Astrocyte of the hippocampus (primary cell): ENCODE results near the gene PPP3R2.

Experiments used
- DNase-seq: peaks from one replicate; pipeline ENCODE4 v3.0.0; 2011; ENCODE audit warnings: low read depth, low spot score

PPP3R2 gene, protein sequence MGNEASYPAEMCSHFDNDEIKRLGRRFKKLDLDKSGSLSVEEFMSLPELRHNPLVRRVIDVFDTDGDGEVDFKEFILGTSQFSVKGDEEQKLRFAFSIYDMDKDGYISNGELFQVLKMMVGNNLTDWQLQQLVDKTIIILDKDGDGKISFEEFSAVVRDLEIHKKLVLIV

DNA sequence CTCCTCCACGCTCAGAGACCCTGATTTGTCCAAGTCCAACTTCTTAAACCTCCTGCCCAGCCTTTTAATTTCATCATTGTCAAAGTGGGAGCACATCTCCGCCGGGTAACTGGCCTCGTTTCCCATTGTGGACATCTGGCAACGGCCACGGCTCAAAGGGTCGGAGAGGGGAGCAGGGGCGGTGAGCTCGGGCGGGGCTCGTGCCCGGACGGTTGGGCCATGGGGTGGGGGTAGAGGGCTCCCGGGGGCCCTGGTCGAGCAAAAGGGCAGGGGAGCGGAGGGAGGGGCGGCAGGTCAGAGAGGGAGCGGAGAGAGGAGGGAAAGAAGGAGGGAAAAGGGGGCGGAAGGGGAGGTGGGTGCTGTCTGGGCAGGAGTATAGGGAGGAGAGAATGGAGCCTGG, at the start of gene PPP3R2:
PPP3R2 (minus strand) TSS at position 174 of the 400 bp plus-strand sequence; CDS start at position 126, 48 bp downstream.
- no peak for DNase-seq

DNA sequence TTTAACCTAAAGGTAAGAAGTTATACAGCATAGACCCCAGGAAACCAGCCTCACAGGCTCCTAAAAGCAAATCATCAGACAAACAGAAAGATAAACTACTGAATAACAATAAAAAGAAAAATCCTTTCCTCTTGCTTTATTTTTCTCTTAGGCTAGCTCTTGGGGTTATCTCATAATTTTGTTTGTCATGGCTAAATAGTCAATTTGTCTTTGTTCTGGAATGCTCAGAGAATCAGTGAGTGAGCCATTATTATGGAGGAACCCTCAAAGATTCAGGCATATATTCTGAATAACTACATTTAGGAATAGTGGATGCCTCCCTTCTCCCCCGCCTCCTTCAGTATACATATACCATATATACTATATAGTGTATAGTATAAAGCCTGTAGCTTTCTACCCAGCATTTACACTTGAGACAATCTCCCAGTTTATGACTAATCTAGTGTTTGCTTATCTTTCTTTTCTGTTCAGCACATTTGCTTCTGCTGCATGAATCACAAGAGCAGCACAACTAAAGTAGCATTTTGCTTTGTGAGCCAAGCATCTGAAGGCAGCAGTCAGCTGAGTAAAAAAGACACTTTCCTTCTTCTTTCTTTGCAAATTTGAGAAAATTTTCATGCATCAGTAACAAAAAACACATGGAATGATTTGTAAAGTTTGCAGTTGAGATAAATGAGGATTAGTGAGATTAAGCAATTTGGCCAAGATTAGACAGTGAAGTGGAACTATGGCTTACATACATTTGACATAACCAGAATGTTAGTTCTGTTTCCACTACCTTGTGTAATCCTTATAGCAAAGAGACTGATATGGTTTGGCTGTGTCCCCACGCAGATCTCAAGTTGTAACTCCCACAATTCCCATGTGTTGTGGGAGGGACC, 45.3 kb upstream of the PPP3R2 start:
- peak; percentile 16 for DNase-seq

DNA sequence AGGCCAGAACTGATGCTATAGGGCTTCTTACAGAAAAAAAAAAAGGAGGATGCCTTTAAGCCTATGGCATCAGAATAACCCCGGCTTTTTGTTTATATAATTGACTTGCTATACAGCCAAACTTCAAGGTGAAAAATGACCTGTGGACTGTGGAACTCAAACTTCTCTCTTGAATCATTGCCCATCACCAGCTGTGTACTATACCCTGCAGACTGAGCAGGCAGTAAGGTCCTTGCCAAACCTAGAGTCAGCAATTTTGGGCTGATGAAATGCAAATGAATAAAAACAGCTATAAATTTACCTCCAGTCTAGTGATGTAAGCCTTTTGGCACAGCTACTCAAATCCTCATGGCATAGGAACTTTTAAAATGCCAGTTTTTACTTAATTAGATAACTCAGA, 44.5 kb upstream of the PPP3R2 start:
- DNase-seq: peak; percentile 1

DNA sequence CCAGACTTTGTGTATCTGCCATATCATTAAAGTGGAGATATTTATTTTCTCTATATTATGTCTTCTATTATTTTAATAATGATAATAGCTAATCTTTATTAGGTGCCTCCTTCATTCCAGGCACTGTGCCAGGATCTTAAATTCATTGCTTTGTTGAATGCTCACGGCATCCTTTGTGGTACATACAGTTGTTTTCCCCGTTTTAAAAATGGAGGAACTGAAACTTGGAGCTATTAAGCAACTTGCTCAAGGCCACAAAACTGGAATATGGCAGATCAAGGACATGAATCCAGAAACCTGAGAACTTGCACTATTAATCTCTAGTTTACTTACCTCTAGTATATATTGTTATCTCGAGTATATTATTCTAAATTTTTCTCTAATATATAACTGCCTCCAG, 41.5 kb upstream of the PPP3R2 start:
- DNase-seq: no peak

DNA sequence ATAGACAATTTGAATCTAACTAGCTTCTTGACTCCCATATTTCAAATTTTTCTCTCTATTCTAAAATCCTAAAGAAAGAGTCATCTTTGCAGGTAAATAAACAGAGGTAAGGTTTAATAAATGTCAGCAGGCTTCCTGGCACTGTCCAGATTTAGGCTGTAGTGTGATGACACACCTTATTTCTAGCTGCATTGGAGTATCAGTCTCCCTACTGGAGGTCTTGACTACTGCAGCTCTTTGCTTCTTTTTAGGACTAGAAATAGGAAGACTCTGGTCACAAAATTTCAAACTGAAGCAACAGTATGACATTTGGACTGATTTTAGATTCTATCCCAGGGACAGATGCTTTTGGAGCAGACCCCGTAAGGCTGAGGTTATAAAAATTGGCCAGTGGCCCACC, 40.7 kb upstream of the PPP3R2 start:
- DNase-seq: no peak

DNA sequence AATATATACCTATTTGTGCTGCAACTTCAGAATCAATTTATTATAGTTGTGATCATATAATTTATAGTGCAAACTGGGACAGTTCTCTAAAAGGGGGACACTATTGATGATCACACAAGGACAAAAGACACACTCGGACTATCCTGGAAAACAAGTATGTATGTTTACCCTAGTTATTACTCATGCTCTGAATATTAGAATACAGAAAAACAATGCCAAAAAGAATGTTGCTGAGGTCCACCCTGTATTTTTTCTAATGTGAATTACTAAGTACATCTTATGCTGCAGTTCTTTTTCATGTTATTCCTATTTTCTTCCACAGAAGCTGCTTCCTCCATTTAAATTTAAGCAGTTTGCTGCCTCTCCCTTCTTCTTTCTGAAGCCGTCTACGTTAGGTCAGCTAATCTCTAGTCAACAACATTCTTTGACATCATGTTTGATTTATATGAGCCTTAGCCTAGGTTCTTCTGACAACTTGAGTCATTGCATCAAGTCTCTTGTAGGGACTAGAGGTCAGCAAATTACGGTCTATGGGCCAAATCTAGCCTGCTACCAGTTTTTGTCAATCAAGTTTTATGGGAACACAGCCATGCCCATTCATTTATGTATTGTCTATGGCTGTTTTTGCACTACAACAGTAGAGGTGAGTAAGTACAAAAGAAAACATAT, 40.1 kb upstream of the PPP3R2 start:
- DNase-seq: no peak

DNA sequence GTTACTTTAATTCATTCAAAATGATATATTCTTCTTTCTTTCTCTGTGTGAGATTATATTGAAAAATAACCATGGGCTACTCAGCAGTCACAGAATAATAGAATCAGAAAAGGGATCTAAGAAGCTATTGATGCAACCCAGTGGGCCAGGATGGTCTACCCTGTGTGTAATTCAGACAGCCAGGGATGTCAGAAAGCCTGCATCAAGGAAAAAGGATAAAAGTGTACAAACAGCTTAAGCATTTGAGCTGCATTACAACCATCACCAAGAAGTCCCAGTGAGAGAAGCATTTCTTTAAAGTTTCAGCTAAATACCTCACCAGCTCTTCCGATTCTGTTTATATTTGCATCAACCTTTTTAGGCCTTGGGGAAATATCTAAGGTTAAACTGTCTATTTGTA, 37.8 kb upstream of the PPP3R2 start:
- no peak for DNase-seq

DNA sequence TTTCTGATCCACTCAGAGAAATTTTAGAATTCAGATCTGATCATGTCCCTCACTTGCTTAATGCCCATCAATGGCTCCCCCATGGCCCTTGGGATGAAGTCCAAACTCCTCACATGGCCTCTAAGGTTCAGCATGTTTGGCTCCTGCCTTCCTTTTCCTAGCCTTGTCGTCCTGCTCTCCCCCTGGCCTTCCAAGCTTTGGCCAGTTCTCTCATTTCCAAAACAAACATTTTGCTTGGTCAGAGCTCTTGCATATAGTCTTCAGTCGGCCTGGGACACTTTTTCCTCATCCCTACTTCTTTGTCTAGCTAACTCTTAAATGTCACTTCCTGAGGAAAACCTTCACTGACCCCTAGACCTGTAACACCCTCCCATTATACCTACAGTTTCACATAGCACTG, 37.1 kb upstream of the PPP3R2 start:
- no peak for DNase-seq

DNA sequence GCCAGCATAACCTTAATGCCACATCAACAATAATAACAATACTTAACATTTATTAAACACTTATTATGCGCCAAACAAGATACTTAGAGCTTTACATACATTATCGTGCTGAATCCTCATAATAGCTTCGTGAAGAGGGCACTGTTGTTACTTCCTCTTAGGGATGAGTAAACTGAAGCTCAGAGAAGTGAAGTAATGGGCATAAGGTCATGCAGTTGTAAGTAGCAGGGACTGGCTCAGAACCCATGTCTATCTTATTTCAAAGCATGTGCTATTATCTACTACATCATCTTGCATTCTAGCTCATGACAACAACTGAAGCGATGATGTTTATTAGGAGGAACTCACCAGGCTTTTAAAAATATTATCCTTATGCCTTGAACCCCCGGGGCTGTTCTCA, 34.9 kb upstream of the PPP3R2 start:
- DNase-seq: no peak

DNA sequence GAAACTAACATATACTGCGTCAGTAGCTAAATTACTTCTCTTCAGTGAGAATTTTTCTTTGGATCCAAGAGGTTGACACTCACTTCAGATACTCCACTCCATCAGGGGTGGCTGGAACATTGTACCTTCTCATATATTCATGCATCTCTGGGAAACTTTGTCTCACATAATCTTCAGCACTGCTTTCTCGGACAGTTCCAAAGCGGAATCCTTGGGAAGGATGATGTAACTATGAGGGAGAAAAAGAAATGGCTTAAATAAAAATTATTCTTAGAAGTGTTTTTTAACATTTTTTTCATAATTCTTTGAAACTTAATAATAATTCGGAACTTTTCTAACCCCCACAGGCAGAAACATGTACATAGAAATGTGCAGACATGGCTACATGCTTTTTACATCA, 33.4 kb upstream of the PPP3R2 start:
- DNase-seq: peak; percentile 31

DNA sequence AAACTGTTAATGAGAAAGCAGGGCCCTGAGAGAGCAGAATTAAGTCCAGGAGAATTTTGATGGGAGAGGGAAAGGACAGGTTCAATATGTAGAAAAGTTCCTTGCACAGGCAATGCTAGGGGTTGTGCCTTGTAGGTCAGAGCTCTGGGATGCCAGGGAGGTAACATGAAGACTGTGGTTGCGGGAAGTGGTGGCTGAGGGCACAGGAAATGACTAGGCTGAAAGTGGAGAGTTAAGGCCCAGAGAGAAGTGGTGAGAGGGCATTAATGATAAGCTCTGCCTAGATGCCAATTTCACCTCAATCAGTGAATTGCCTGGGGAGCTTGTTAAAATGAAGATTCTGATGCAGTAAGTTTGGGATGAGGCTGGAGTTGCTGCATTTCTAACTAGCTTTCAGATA, 31.5 kb upstream of the PPP3R2 start:
- DNase-seq: no peak

DNA sequence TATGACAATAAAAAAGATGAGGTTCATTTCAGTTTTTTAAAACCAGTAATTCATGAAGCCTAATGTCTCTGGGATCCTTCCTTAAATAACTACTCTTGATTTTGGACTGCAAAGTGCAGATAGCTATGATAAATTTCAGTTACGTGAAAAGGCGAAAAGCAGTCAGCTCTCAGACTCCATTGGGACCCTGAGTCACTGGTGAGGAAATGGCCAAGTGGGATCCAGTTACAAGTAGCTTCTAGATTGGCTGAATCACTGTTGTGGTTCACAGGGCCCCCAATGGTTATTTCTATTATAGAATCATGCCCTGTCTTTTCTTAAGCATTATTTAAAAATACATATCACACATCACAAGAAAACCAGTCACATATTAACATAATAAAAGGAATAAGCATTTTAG, 31.1 kb upstream of the PPP3R2 start:
- DNase-seq: no peak

DNA sequence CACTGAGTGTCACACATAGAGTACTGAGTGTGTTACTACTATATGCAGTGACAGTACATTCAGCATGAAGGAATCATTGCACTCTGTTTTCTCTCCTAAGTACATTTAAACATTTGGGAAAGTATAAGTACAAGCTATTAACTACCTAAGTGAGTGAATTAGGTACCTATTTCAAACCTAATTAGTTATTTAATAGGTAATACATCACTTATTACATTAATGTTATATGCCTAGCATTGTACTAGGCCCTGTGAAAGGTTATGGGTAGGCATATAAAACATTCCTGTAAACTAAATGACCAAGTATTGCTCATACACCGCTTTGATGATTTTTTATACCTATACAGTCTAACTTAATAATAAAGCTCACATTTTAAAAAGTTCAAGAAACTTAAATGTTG, 25.7 kb upstream of the PPP3R2 start:
- no peak for DNase-seq

DNA sequence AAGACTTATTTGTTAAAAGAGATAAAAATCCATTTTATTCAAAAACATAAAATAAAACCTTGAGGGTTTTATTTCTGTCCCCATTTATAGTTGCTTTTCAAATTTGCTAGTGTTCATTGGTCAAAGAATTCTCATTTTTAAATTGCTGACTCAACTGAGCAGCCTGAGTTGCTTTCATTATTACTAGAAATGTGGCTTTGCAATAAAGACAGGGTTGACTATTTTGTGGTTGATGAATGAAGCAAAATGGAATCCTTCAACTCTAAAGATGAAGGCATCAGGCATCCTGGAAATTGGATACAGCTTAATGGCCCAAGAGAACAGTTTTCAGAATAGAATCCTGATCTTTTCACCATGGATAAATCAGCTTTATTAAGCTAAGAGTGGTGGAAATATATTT, 23.9 kb upstream of the PPP3R2 start:
- DNase-seq: peak; percentile 1

DNA sequence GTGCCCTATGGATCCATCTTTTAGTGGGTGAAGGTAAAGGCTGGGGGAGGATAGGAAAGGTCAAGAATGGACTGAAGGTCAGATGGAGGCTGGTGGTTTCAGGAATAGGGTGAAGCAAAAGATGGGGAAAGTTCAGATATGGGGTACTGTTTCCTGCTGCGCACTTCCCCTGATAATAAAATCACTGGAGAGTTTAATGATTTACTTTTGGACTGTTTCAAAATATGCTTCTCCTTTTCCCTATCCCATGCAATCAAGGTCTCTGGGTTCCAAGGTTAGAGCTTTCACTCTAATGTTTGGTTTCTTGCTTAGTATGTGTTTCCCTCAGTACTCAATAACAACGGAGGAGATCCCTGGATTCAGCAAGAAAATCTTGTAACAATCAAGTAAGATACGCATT, 10.8 kb upstream of the PPP3R2 start:
- no peak for DNase-seq

DNA sequence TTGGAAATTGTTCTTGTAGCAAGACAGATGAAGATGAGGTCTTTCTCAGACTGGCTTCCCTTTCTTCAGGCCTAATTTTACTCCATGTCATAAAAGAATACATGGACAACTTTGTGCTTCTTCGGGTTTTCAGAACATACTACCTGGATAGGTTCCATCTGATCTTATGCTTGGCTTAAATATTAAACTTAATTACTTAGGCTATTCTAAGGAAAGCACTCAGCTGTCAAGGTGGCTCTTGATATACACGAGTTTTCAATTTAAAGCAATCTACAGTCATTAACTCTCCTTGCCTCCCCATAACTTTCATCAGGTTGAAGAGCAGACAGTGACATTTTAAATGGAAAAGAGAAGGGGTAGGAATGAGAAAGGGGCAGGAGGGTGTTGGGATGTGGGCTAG, 9.5 kb upstream of the PPP3R2 start:
- no peak for DNase-seq

DNA sequence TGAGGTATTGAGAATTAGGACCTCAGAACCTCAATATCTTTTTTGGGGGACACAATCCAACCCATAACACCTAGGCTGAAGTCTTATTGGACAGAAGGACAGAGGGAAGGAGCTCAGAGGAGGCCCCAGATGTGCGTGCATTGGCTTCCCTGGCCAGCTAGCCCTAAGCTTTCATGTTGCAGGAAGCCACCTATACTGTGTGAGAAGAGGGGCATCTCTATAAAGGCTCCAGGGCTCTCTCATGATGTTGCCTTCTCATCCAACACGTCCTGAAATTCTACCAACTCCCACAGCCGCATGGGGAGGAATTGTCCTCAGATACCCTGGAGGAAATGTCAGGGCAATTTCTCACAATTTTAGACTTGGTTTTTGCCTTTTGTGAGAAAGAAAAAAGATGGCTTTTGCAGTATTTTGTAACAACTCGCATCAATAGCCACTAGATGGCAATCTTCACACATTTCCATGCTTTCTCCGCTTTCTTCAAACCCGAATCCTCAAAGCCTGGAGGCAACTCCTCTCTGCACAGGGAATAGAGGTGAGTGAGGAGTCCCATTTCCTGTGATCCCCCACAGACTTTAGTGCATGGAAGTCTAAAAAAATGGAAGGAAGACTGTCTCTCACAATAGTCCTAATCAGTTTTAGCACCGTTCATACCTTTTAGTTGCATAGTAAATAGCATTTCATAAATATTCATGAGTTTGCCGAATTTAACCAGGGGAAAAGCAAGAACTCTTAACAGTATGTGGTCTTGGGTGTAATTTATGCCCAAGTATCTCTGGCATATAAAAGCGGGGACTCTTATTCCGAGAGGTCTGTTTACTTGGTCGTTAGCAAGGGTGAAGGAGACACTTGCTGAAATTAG, 7.4 kb upstream of the PPP3R2 start:
- peak; percentile 68 for DNase-seq

DNA sequence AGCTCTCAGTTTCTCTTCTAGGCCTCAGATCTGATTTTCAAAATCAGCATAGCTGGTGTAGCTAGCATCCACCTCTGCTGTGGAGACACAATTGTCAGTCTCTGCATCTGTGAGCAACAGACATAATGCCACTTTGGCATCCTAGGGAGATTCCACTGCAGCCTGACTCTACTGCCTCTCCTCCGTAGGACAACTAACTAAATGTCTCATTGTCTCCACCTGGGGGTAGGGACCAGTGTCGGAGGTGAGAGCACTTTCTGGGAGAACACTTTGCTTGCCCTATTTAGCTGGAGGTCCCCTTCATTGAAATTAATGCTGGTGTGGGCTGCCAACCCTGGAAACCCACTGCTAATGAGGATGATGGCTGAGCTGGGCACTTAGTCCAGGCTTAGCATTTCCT, 1.4 kb downstream of the PPP3R2 start:
- DNase-seq: no peak

DNA sequence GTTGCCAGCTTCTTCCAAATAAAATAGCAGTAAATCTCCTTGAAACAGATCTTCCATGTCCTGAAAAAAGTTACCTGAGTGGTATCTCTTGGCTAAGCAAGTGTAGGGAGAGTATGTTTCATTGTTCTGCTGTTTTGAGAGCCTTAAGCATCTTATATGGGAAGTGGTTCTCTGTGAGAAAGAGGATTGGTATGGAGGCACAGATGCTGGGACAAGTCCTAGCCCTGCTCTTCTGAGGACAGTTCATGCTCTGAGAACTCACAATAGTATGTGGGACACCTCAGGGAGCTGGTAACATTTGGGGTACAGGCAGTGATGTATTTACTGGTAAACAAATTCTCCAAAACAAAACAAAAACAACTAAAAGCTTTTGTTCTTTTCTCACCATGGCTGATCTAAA, 2.0 kb downstream of the PPP3R2 start:
- DNase-seq: no peak

DNA sequence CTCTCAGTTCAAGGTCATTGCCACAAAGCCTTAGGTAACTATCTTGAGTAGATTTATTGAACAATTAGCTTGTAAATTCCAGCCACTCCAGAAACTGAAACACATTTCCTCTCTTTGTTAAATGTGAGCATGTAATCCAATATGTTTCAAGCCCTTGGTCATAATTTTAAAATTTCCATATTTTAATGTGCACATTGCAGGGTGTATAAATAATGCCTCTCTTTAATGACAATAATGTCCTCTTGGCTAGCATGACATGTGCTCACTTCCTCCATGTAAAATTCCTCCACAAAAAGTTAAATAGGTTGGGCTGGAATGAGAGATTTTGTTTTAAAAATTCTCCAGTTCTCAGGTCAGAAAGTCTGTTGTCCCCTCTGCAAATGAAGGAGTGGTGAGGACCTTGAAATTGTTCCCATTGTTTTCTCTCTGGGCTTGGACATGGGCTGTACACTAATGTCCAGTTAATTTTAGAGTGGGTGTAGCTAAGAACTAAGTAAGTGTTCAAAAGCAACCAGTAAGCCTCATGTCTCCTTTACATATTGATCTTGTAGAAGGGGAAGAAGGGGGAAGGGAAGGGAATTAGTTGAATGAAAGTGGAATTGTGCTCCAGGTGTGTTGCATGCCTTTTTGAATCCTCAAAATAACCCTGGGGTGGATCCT, 2.9 kb downstream of the PPP3R2 start:
- DNase-seq: no peak

DNA sequence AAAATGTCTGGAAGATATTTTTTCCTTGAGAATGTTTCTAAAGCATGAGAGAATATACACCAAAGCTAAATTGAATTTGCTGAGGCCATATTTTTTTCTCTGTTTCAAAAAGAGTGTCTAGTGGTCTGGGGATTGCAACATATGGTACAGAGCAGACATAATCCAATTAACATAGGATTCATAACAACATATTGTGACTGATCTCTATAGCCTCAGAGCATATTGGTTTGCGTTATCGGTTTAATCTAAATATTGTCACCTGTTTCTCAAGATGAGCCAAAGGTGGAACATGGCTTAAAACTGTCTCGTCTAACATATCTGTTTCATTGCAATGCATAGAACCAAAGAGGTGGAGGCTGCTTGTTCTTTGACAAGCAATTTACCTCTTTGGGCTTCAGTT, 3.9 kb downstream of the PPP3R2 start:
- DNase-seq: no peak
